Stimulated activated CD8-positive, alpha-beta memory T cell treated with anti-CD3 and anti-CD28 coated beads, Interleukin-7, amount 100 ng/mL, for 24 hours (primary cell): ENCODE measurements around the gene GFI1B.
"Not testable (repeated sequence)": the region's sequence is repeated elsewhere in the genome, so short reads cannot be mapped to it uniquely, and the experiment has no call there.

Experiments
- DNase-seq: peaks from one replicate; pipeline ENCODE4 v3.0.0-alpha.2; 2020; ENCODE audit warnings: low read depth

Gene GFI1B

GRCh38 chr9:132969783-132970182 is 8.7 kb upstream of the GFI1B start:
- no peak for DNase-seq

DNA sequence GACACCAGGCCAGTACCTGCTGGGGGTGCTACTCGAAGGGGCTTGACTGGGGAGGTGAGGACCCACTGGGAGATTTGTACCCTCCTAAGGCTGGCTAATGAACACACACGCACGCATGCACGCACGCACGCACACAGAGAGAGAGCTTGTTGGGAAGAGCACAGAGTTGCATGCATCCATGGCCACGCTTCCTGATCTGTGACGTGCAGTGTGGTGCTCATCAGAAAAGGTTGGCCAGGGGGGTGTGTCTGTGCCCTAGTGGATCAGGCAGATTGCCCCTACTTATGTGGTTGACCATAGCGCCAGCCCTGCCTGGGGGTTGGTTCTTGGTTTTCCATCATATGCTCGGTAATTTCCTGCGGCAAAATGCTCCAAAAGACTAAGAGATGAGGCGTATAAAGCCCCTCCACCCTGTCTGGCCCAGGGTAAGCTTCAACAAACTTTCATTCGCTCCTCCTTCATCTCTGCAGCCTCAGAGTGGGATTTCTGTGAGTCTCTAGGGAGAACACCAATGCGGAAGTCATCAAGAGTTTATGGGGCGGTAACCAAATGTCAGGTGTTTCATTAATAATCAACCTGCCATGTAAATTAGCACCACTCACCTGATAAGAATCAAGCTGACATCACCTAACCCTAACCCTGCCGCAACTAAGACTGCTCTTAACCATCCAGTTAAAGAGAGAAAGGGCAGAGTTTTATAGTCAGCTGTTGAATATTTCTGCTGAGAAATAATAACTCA is 8.0 kb upstream of the GFI1B start:
- DNase-seq: no peak

GRCh38 chr9:132973166-132973565 is 5.3 kb upstream of the GFI1B start:
- DNase-seq: no peak

GRCh38 chr9:132973713-132974112 is 4.8 kb upstream of the GFI1B start:
- DNase-seq: no peak

GRCh38 chr9:132975961-132976360 is 2.5 kb upstream of the GFI1B start:
- DNase-seq: no peak

DNA sequence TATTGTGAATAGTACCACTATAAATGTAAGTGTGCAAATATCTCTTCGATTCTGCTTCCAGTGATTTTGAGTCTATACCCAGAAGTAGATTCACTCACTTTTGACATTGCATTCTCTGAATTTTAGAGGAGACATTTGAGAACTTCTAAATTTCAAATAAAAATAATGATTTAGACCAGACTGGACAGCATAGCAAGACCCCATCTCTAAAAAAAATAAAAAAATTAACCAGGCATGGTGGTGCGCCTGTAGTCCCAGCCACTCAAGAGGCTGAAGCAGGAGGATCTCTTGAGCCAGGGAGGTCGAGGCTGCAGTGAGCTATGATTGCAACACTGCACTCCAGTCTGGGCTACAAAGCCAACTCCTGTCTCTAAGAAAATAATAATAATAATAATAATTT is 1.9 kb upstream of the GFI1B start:
- no peak for DNase-seq

GRCh38 chr9:132978112-132978450 is 413 bp upstream of the GFI1B start:
- no peak for DNase-seq

GRCh38 chr9:132980157-132980556 is 1.7 kb downstream of the GFI1B start:
- no peak for DNase-seq

DNA sequence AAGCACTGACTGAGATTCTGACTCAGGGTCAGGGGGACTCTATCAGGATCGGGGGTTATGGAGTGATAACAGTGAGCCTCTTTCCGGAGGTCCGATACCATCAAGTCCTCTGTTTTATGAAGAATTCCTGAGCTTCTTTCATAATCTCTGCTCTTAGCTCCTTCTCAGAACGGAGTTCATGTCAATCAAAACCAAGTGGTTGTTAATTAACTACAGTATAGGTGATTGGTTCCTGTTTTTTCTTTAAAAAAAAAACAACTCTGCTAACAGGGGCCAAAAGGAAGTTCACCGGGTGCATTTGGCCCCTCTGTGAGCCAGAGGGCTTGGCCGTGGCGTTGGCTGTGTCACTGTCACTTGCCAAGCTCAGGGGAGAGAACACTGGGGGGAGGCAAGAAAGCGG is 4.0 kb downstream of the GFI1B start:
- no peak for DNase-seq

DNA sequence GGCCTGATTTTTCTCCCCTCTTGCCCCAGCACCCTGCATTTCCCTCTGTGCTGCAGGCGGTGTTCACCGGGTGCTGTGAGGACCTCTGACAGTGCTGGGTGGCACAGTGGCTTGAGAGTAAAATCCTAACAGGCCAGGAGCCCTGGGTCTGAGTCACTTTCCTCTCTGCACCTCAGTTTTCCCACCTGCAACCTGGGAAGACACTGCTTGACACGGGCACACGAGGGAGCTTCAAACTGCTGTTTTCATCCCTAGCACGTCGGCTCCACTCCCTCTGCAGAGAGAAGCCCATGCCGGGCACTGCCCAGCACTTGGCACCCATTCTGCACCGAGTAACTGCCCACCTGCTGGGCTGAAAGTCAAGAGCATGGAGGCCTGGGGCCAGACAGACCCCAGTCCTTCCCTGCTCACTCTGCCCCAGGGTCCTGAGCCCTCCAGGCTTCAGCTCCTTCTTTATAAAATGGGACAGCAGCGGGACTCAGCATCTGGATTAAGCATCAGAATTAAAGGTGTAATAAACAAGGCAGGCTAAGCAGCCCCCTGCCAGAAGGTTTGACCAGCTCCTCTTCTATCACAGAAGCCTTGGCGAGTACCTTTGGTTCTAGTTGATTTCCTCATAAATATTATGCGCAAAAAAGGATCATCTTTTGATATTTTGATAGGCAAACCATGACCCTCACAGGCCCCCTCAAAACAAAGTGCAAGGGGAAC is 5.2 kb downstream of the GFI1B start:
- no peak for DNase-seq

- no peak for DNase-seq
Observed at GRCh38 chr9:132984202-132985070, 5.9 kb downstream of the GFI1B start.

DNA sequence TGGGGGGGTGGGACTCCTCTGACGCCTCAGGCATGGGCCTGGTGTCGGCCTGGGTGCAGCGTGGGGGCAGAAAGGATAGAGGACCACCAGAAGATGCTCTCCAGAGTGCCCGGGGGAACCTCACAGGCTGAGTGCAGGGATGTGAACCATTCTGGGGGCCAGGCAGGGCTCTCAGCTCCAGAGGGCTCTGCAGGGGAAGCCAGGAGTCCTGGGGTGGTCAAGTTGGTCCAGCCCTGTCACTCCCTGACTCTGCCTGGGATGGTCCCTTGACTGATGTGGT is 6.5 kb downstream of the GFI1B start:
- no peak for DNase-seq

- DNase-seq: no peak
Observed at GRCh38 chr9:132985489-132985888, 7.0 kb downstream of the GFI1B start.

DNA sequence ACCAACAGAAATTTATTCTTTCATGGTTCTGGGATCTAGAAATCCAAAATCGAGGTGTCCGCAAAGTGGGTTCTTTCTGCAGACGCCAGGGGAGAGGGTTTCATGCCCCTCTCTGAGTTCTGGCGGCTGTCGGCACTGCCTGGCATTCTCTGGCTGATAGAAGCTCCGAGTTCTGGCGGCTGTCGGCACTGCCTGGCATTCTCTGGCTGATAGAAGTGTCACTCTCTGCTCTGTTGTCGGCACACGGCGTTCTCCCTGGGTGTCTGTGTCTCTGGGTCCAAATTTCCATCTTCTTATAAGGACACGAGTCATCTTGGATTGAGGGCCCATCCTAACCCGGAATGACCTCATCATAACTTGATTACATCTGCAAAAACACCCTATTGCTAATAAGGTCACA is 7.6 kb downstream of the GFI1B start:
- DNase-seq: no peak

DNA sequence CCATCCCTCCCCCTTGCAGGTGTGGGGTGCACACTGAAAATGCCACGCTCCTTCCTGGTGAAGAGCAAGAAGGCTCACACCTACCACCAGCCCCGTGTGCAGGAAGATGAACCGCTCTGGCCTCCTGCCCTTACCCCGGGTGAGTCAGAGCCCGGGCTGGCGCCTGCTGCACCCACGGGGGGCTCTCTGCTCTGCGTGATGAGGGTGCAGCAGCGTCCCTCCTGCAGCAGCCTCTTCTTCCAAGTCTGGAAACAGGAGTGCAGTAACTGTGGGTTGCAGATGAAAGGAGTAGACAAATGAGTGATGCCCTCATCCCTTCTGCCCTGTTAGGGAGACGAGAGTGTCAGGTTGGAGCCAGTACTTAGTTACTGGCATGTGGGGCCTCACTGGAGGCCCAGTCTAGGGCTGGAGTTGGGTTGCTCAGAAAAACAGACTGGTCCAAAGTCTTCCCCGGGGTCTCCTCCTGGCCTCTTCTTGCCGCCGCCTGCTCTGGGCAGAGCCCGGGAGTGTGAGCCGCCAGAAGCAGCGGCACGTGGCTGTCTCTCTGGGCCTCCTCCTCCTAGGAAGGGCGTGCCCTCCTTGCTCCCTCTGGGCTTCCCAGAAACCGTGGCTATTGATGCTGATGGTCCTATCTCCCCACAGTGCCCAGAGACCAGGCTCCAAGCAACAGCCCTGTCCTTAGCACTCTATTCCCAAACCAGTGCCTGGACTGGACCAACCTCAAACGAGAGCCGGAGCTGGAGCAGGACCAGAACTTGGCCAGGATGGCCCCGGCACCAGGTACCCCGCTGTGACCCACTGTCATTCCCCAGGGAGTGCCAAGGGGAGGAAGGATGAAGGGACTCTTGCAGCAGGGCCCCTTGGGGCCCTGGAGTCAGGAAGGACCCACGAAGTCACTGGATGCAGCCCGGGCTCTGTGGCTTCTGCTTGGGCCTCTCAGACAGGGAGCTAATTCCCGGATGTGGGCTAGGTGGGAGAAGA is 8.4 kb downstream of the GFI1B start:
- DNase-seq: no peak

DNA sequence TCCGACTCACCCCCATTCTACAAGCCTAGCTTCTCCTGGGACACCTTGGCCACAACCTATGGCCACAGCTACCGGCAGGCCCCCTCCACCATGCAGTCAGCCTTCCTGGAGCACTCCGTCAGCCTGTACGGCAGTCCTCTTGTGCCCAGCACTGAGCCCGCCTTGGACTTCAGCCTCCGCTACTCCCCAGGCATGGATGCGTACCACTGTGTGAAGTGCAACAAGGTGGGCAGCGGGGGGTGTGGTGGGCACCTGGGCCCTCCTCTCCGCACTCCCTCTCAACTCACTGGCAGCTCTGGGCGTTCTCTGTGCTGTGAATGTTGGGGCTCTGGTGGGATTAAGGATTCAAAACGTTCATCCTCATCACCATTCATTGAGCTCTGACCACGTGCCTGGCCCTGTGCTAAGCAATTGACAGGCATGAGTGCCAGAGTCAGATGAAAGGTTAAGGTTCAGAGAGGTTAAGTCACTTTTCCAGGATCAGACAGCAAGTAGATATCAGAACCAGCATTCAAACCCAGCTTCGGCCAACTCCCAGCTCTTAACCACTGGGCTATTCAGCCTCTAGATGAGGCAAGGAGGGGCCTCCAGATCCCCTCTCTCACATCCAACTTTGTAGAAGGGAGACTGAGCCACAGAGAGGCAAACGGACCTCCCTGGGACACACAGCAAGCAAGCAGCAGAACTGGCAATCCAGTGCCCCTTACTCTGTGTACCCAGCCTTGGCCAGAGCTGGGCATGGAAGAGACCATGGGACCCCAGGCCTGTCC is 9.9 kb downstream of the GFI1B start:
- DNase-seq: no peak

GRCh38 chr9:132989014-132989310 is 10.5 kb downstream of the GFI1B start:
- DNase-seq: no peak

GRCh38 chr9:132989414-132989996 is 11.0 kb downstream of the GFI1B start:
- DNase-seq: no peak

DNA sequence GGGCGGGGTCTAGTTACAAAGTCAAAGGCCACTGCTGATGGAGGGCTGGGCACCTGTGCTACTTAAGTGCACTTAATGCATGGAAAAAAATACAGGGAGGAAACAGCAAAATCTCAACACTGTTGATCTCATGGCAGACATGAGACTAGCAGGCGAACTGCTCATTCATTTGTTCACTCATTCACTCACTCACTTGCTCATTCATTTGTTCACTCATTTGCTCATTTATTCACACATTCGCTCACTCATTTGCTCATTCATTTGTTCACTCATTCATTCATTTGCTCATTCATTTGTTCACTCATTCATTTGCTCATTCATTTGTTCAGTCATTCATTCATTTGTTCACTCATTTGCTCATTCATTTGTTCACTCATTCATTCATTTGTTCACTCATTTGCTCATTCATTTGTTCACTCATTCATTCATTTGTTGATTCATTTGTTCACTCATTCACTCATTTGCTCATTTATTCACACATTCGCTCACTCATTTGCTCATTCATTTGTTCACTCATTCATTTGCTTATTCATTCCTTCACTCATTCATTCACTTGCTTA is 11.6 kb downstream of the GFI1B start:
- DNase-seq: not testable (repeated sequence)

GRCh38 chr9:132990781-132991180 is 12.3 kb downstream of the GFI1B start:
- no peak for DNase-seq
